Measurements from ENCODE around the gene RNASE9. TPM values are rescaled to one million over a fixed set of nuclear protein-coding genes. Genes with fewer than 3 reads are reported as not detected.

Gene RNASE9
- total and polyA plus RNA-seq, 7 donors: not detected

DNA sequence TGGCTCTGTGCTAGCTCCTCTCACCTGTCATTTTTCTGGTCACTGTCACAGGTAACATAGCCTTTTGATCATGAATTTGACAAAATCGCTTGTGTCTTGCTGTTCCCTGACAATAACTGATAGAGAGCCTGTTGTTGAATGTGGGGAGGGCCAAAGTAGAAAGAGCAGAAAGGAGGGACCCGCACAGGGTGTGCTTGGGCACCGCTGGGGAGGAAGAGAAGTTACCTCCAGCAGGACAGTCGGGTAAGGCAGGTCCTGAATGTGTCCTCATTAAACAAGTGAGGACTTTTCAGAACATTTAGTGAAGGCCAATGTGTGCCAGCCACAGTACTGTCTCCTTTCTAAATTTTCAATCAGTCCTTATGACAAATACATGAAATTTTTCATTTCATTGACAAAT lies 30.4 kb upstream of the RNASE9 start, which contains the start of gene RNASE12:
Gene RNASE12, minus strand, starts transcription at position 142 of the 400 bp plus-strand sequence. CDS start 653 bp downstream, outside the sequence.
- Histone ChIP-seq H3K27me3 (peaks cover 0 to 7% (median 0%) of the 10 kb centered on the region in 3 donors), H3K36me3 (no peaks in the 10 kb centered on the region), H3K4me1 (no peaks in the 10 kb centered on the region), H3K4me3 (no peak within 1 kb of the TSS), H3K27ac (no peak within 1 kb of the TSS), H3K9me3 (no peaks in the 10 kb centered on the region)
- intact Hi-C loops (cut with DNase I): no loop called here
- WGBS, 2 donors: 62 to 83% methylated on average over 4 of the region's 4 CpGs
- DNase-seq: no peak
- TF ChIP-seq, protein P1, sequence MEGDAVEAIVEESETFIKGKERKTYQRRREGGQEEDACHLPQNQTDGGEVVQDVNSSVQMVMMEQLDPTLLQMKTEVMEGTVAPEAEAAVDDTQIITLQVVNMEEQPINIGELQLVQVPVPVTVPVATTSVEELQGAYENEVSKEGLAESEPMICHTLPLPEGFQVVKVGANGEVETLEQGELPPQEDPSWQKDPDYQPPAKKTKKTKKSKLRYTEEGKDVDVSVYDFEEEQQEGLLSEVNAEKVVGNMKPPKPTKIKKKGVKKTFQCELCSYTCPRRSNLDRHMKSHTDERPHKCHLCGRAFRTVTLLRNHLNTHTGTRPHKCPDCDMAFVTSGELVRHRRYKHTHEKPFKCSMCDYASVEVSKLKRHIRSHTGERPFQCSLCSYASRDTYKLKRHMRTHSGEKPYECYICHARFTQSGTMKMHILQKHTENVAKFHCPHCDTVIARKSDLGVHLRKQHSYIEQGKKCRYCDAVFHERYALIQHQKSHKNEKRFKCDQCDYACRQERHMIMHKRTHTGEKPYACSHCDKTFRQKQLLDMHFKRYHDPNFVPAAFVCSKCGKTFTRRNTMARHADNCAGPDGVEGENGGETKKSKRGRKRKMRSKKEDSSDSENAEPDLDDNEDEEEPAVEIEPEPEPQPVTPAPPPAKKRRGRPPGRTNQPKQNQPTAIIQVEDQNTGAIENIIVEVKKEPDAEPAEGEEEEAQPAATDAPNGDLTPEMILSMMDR (IDR thresholded peaks at IDR 0.05): no peak
- no peak for TF ChIP-seq POLR2AphosphoS5 (IDR thresholded peaks at IDR 0.05)
- TF ChIP-seq EP300 (IDR thresholded peaks at IDR 0.05): no peak
- no peak for TF ChIP-seq POLR2A (IDR thresholded peaks at IDR 0.05)

DNA sequence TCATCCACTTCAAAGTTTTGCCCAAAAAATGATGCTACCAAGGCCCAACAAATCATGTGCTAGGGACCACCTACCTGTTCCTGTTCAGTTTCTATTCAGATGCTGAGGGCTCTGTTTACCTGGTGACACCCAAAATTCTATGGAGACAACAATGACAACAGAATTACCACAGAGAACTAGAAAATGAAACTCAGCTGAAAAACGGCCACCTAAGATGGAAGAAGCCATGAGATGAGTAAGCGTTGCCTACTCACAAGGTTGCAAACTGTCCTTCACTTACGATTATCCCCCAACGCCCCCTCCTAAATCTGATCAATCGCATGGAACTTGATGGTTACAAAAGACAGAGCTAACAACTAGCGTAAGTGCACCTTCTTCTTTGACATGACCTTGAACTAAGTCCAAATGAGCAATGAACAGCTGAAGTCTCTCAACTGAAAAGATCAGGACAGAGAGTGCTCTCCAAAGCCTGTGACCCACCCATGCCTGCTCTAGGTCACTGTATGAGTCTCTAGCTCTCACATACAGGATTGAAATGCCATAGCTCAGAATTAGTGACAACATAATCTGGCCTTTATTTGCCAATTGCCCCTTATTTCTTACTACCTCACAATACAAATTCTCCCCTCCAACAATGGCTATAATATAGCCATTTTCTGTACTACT lies 26.8 kb upstream of the RNASE9 start, which contains the start of gene RNASE11:
Gene RNASE11, minus strand, starts transcription at position 513 of the 666 bp plus-strand sequence.
- Histone ChIP-seq H3K27me3 (peaks cover 0 to 7% (median 0%) of the 10 kb centered on the region in 3 donors), H3K9me3 (no peaks in the 10 kb centered on the region), H3K36me3 (no peaks in the 10 kb centered on the region), H3K4me1 (no peaks in the 10 kb centered on the region), H3K27ac (no peak within 1 kb of the TSS), H3K4me3 (no peak within 1 kb of the TSS)
- intact Hi-C loops (cut with DNase I): no loop called here
- no peak for DNase-seq
- TF ChIP-seq POLR2A (IDR thresholded peaks at IDR 0.05): no peak
- TF ChIP-seq EP300 (IDR thresholded peaks at IDR 0.05): no peak
- no peak for TF ChIP-seq POLR2AphosphoS5 (IDR thresholded peaks at IDR 0.05)
- TF ChIP-seq, protein P1 (IDR thresholded peaks at IDR 0.05): no peak
- WGBS, 2 donors: 81 to 83% methylated on average over 6 of the region's 6 CpGs

DNA sequence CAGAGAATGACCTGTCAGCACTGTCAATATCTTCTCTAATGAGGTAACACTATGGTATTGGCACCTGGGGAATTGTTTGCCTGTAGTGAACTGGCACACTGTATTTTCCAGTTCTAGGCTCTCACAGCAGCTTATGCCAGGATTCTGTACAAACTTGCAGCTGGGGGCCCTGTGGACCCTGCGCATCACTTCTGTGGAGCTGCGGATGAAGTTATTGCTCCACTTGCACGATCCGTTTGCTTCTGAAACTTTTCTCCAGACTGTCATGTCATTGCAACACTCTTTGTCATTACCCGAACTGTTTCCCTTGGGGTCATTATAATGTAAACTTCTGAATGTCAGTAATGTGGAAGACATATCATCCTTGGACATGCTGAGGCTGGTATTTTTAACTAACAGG lies 23.1 kb upstream of the RNASE9 start:
- no peak for DNase-seq
- no peaks in the 10 kb centered on the region for H3K27me3 ChIP-seq
- 79 to 80% methylated on average over 5 of the region's 5 CpGs for WGBS, 2 donors
- TF ChIP-seq EP300 (IDR thresholded peaks at IDR 0.05) (no peak), POLR2AphosphoS5 (IDR thresholded peaks at IDR 0.05) (no peak), POLR2A (IDR thresholded peaks at IDR 0.05) (no peak)
- TF ChIP-seq, protein P1 (IDR thresholded peaks at IDR 0.05): no peak
- intact Hi-C loops (cut with DNase I): no loop called here
- no peaks in the 10 kb centered on the region for H3K9me3 ChIP-seq
- no peak overlapping the region for H3K4me3 ChIP-seq
- H3K27ac ChIP-seq: no peak overlapping the region
- no peaks in the 10 kb centered on the region for H3K36me3 ChIP-seq
- H3K4me1 ChIP-seq: no peaks in the 10 kb centered on the region

DNA sequence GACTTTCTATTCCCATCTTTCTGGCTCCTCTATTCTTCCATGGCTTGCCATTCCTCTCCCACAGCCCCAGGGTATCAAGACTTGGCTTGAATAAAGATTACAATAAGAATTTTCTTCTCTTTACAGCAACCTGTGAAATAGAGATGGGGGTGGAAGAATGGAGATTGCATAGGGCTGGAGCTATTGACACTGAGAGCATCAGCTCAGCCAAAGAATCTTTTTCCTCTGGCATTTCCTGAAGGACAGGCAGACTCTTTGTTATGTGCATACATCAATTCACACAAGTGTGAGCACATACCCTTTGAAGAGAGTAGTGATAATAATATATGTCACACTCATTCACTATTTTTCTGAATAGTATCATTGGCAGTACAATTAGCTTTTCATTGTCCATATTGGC lies 22.3 kb upstream of the RNASE9 start:
- TF ChIP-seq, protein P1 (IDR thresholded peaks at IDR 0.05): no peak
- TF ChIP-seq EP300 (IDR thresholded peaks at IDR 0.05): no peak
- no peak for TF ChIP-seq POLR2AphosphoS5 (IDR thresholded peaks at IDR 0.05)
- no peak for TF ChIP-seq POLR2A (IDR thresholded peaks at IDR 0.05)
- no peak overlapping the region for H3K27ac ChIP-seq
- no peaks in the 10 kb centered on the region for H3K36me3 ChIP-seq
- H3K4me1 ChIP-seq: no peaks in the 10 kb centered on the region
- DNase-seq: no peak
- intact Hi-C loops (cut with DNase I): no loop called here
- no peaks in the 10 kb centered on the region for H3K27me3 ChIP-seq
- H3K9me3 ChIP-seq: no peaks in the 10 kb centered on the region
- H3K4me3 ChIP-seq: no peak overlapping the region
